GM12878 (cell line): ENCODE results near the gene TAF13. TPM values are rescaled to one million over a fixed set of nuclear protein-coding genes. Genes with fewer than 3 reads are reported as not detected.

ENCODE experiments used
- ATAC-seq: fragments of 200-7000 bp; cut with Tn5 transposase; 3 replicates; pipeline ENCODE4 v1.9.1; 2020; ENCODE audit warnings: mild to moderate bottlenecking, moderate library complexity
- BruUV-seq: library from RNA; stranded (reverse); fragments of 400-500 nt; replicated peaks from 2 replicates; lab custom pipeline; 2021; lab: Mats Ljungman, UMichigan
- CTCF ChIA-PET: fragments of 300-600 bp; sonication (Branson Sonifier 250); formaldehyde crosslinking; extraction: SDS; loops from one replicate; lab custom pipeline; 2021; ENCODE audit warnings: inconsistent platforms; lab: Yijun Ruan, JAX
- POLR2A ChIA-PET: fragments of 350-600 bp; formaldehyde crosslinking; extraction: SDS; loops from one replicate; lab custom pipeline; 2021; ENCODE audit warnings: inconsistent platforms; lab: Charles Lee
- RAD21 ChIA-PET: fragments of 300-600 bp; sonication (Branson Sonifier 250); formaldehyde crosslinking; loops from one replicate; lab custom pipeline; 2023; ENCODE audit warnings: antibody characterized with exemption; ENCODE audit not compliant: unreplicated experiment; lab: Charles Lee
- SMC1A ChIA-PET: fragments of 300-600 bp; sonication (Branson Sonifier 250); formaldehyde crosslinking; loops from one replicate; lab custom pipeline; 2023; ENCODE audit not compliant: unreplicated experiment, uncharacterized antibody; lab: Charles Lee
- DNase-seq: peaks from one replicate; pipeline ENCODE4 v3.0.0-alpha.2; 2011; ENCODE audit warnings: low read depth, low spot score
- FAIRE-seq: peaks from 3 replicates; lab custom pipeline; 2011; peaks lifted over from hg19 to GRCh38; lab: Jason Lieb, UNC
- H2AFZ ChIP-seq: 2 replicates; pipeline ENCODE4 v1.6.0; 2011; ENCODE audit warnings: low read depth, low read length, control low read depth; ENCODE audit not compliant: control insufficient read depth
- H3K27ac ChIP-seq: 2 replicates; pipeline ENCODE4 v1.5.1; 2011; ENCODE audit warnings: control low read depth; ENCODE audit not compliant: control insufficient read depth, insufficient read depth
- H3K27me3 ChIP-seq, 2 experiments: replicated peaks in 1 of 2; 2 replicates each; pipeline versions ENCODE4 v1.6.0 to v1.6.1; 2011; ENCODE audit warnings: low read length in 1 of 2; ENCODE audit not compliant: control insufficient read depth in 2 of 2, insufficient read depth in 2 of 2
- H3K36me3 ChIP-seq, 2 experiments: 2 replicates each; pipeline ENCODE4 v1.5.1; 2011; ENCODE audit warnings: low read length in 1 of 2; ENCODE audit not compliant: control insufficient read depth in 2 of 2, insufficient read depth in 2 of 2
- H3K4me1 ChIP-seq: 2 replicates; pipeline ENCODE4 v1.6.1; 2011; ENCODE audit warnings: mild to moderate bottlenecking, low read length, moderate library complexity, mixed read lengths; ENCODE audit not compliant: control insufficient read depth, insufficient read depth
- H3K4me2 ChIP-seq: 2 replicates; pipeline ENCODE4 v1.6.0; 2011; ENCODE audit warnings: control low read depth; ENCODE audit not compliant: control insufficient read depth, insufficient read depth
- H3K4me3 ChIP-seq: fragments of 200-600 bp; sonication (generic); 2 replicates; pipeline ENCODE4 v1.5.1; 2016
- H3K79me2 ChIP-seq: 2 replicates; pipeline ENCODE4 v1.6.0; 2011; ENCODE audit warnings: low read length; ENCODE audit not compliant: control insufficient read depth, insufficient read depth
- H3K9ac ChIP-seq: 2 replicates; pipeline ENCODE4 v1.8.0; 2011; ENCODE audit warnings: low read length, control low read depth, mixed read lengths; ENCODE audit not compliant: control insufficient read depth, insufficient read depth
- H3K9me3 ChIP-seq: replicated peaks from 3 replicates; pipeline ENCODE4 v1.5.1; 2011; ENCODE audit warnings: mild to moderate bottlenecking, low read length; ENCODE audit not compliant: control insufficient read depth, insufficient read depth
- H4K20me1 ChIP-seq: 2 replicates; pipeline ENCODE4 v1.6.0; 2011; ENCODE audit not compliant: control insufficient read depth, insufficient read depth
- EED ChIP-seq: sonication (generic); IDR thresholded peaks from 2 replicates; pipeline ENCODE4 v1.6.1; 2016; ENCODE audit warnings: antibody characterized with exemption, low read depth
- ETV6 ChIP-seq, 2 experiments: fragments of 450-650 bp in 1 of 2; IDR thresholded peaks in 1 of 2; conservative IDR thresholded peaks in 1 of 2; 2 replicates each; pipeline ENCODE4 v1.6.1; 2014; ENCODE audit warnings: antibody characterized with exemption in 1 of 2, borderline replicate concordance in 1 of 2, low read depth in 1 of 2, mild to moderate bottlenecking in 1 of 2, moderate library complexity in 1 of 2
- HDGF ChIP-seq: fragments of 450-650 bp; IDR thresholded peaks from 2 replicates; pipeline ENCODE4 v1.6.1; 2016; ENCODE audit warnings: antibody characterized with exemption
- IRF4 ChIP-seq: IDR thresholded peaks from 2 replicates; pipeline ENCODE4 v1.6.1; 2011; ENCODE audit warnings: low read depth, low read length
- MEF2A ChIP-seq: IDR thresholded peaks from 2 replicates; pipeline ENCODE4 v1.6.1; 2011; ENCODE audit warnings: low read depth, mild to moderate bottlenecking, low read length, moderate library complexity; ENCODE audit not compliant: insufficient read depth
- NR2F1 ChIP-seq: fragments of 450-650 bp; conservative IDR thresholded peaks from 2 replicates; pipeline ENCODE4 v1.6.1; 2017; ENCODE audit warnings: mild to moderate bottlenecking
- SMAD1 ChIP-seq: fragments of 450-650 bp; IDR thresholded peaks from 2 replicates; pipeline ENCODE4 v1.6.1; 2018; ENCODE audit warnings: mild to moderate bottlenecking, low read depth; ENCODE audit not compliant: partially characterized antibody
- SMAD5 ChIP-seq: IDR thresholded peaks from 2 replicates; pipeline ENCODE4 v1.6.1; 2016; ENCODE audit warnings: antibody characterized with exemption, low read depth
- SP1 ChIP-seq: IDR thresholded peaks from one replicate; pipeline ENCODE4 v1.6.1; 2011; ENCODE audit warnings: low read depth, low read length
- SREBF2 ChIP-seq: IDR thresholded peaks from 2 replicates; pipeline ENCODE4 v1.6.1; 2012; ENCODE audit warnings: mild to moderate bottlenecking, low read length
- STAT1 ChIP-seq: fragments of 450-650 bp; conservative IDR thresholded peaks from 2 replicates; pipeline ENCODE4 v1.6.1; 2014; ENCODE audit warnings: antibody characterized with exemption, mild to moderate bottlenecking
- SUZ12 ChIP-seq: fragments of 200-600 bp; sonication (generic); IDR thresholded peaks from one replicate; pipeline ENCODE4 v1.6.1; 2018; ENCODE audit warnings: antibody characterized with exemption, mild to moderate bottlenecking; ENCODE audit not compliant: unreplicated experiment
- WGBS: methylation state at CpG from one replicate; pipeline ENCODE4 v1.1.6; 2016; ENCODE audit warnings: low lambda C conversion rate; ENCODE audit not compliant: insufficient replicate concordance, insufficient coverage; ENCODE audit errors: missing lambda C conversion rate; 5-methylcytosine and 5-hydroxymethylcytosine counted together
- in situ Hi-C: fragments of 300-500 bp; cut with MboI; formaldehyde crosslinking; loops from 9 replicates; pipeline ENCODE4 v1.14.3; 2018; ENCODE audit warnings: mixed read lengths
- intact Hi-C: fragments of 100-400 bp; cut with micrococcal nuclease; formaldehyde crosslinking; loops from one replicate; pipeline ENCODE4 v1.14.2; 2022; ENCODE audit not compliant: unreplicated experiment
- polyA plus RNA-seq, 11 experiments: library from polyadenylated mRNA; depleted of rRNA in 4 of 11; unstranded in 6 of 11; stranded (reverse) in 5 of 11; fragments of >200 nt; fragmentation: Nextera tagmentation in 4 of 11; fragmentation: Illumina TruSeq in 1 of 11; extraction: Ambion mirVana in 4 of 11; extraction: Trizol in 1 of 11; gene quantifications; 1 replicate in 1 of 11; 2 replicates in 10 of 11; pipeline versions ENCODE4 v1.2.1 to v1.2.3, GENCODE V29; 2011 to 2016; ENCODE audit warnings: inconsistent platforms in 2 of 11, missing spikeins in 2 of 11, low read depth in 1 of 11
- total RNA-seq, 4 experiments: library from RNA; depleted of rRNA in 3 of 4; stranded (reverse); fragments of >200 nt in 3 of 4; fragmentation: Illumina TruSeq in 1 of 4; extraction: Trizol in 1 of 4; gene quantifications; 2 replicates each; pipeline versions ENCODE4 v1.2.1 to v1.2.3, GENCODE V29; 2013 to 2021
- TF ChIP-seq, protein P1 (sequence below): fragments of 450-650 bp; IDR thresholded peaks from 2 replicates; pipeline ENCODE4 v1.6.1; 2018; ENCODE audit warnings: mild to moderate bottlenecking, low read depth, moderate library complexity; ENCODE audit not compliant: partially characterized antibody
- TF ChIP-seq, protein P2 (sequence below): IDR thresholded peaks from 2 replicates; pipeline ENCODE4 v1.6.1; 2012; ENCODE audit warnings: low read depth, low read length, improper control_type of control experiment

The TAF13 gene
- total and polyA plus RNA-seq, 10 of the 15 experiments (the other 5 are each of a cell fraction or from before 2014, with no cell fraction given), result 8.1 to 30.6 (median 18.0) TPM

GRCh38 chr1:109069294-109069693 lies 6.5 kb downstream of the TAF13 start:
- TF ChIP-seq MEF2A (no peak), STAT1 (no peak), SUZ12 (no peak)
- TF ChIP-seq, all 136 proteins: peak for 0
- ChIA-PET POLR2A (no interaction called here), RAD21 (no interaction called here), CTCF (interaction anchor here (0.7 to 2.3 kb wide), 3 partner anchors 30 to 423 kb away, joined by 3 to 8 read pairs (median 5); a partner anchor contains a TSS), SMC1A (no interaction called here)
- DNase-seq (no peak), ATAC-seq (no peak), FAIRE-seq (no peak)
- no peaks in the 10 kb centered on the region for H4K20me1 ChIP-seq
- H3K27me3 ChIP-seq, result no peaks in the 10 kb centered on the region
- WGBS, result 100% methylated on average over 1 of the region's 1 CpG
- intact Hi-C loops (no loop called here), in situ Hi-C loops (no loop called here)
- H3K27ac ChIP-seq, result no peak overlapping the region
- BruUV-seq, result no TSS peak
- no peak overlapping the region for H3K4me2 ChIP-seq
- no peaks in the 10 kb centered on the region for H3K9me3 ChIP-seq
- H3K4me1 ChIP-seq, result no peaks in the 10 kb centered on the region
- H3K36me3 ChIP-seq, result peaks cover 0 to 6% of the 10 kb centered on the region in 2 experiments; a peak in 1 of 4 replicates
- H3K4me3 ChIP-seq, result no peak overlapping the region
- H3K79me2 ChIP-seq, result no peaks in the 10 kb centered on the region
- no peak overlapping the region for H2AFZ ChIP-seq
- H3K9ac ChIP-seq, result no peak overlapping the region

DNA sequence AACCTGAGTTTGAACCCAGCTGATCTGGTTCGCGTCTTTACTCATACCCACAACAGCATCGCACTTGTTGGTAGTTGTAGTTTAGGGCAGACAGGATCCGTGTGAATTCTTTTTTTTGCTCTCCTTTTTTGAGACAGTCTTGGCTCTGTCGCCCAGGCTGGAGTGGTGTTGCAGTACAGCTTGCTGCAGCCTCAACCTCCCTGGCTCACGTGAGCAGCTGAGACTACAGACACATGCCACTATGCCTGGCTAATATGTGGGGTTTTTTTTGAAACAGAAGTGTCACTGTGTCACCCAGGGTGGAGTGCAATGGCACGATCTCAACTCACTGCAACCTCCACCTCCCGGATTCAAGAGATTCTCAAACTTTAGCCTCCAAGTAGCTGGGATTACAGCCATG lies 7.9 kb downstream of the TAF13 start:
- Histone ChIP-seq H3K4me1 (no peaks in the 10 kb centered on the region), H3K9ac (no peak overlapping the region)
- TF ChIP-seq SMAD1 (no peak), STAT1 (no peak), SP1 (no peak), SREBF2 (no peak), HDGF (no peak), IRF4 (no peak), SMAD5 (no peak), EED (no peak), ETV6 (conservative IDR thresholded peaks at IDR 0.05 in 1 of 2, IDR thresholded peaks at IDR 0.05 in 1 of 2; ENCODE audit: borderline replicate concordance in 1 of 2, low read depth in 1 of 2) (no peak), NR2F1 (no peak)
- TF ChIP-seq, protein P1, sequence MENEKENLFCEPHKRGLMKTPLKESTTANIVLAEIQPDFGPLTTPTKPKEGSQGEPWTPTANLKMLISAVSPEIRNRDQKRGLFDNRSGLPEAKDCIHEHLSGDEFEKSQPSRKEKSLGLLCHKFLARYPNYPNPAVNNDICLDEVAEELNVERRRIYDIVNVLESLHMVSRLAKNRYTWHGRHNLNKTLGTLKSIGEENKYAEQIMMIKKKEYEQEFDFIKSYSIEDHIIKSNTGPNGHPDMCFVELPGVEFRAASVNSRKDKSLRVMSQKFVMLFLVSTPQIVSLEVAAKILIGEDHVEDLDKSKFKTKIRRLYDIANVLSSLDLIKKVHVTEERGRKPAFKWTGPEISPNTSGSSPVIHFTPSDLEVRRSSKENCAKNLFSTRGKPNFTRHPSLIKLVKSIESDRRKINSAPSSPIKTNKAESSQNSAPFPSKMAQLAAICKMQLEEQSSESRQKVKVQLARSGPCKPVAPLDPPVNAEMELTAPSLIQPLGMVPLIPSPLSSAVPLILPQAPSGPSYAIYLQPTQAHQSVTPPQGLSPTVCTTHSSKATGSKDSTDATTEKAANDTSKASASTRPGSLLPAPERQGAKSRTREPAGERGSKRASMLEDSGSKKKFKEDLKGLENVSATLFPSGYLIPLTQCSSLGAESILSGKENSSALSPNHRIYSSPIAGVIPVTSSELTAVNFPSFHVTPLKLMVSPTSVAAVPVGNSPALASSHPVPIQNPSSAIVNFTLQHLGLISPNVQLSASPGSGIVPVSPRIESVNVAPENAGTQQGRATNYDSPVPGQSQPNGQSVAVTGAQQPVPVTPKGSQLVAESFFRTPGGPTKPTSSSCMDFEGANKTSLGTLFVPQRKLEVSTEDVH, result no peak
- TF ChIP-seq, protein P2, sequence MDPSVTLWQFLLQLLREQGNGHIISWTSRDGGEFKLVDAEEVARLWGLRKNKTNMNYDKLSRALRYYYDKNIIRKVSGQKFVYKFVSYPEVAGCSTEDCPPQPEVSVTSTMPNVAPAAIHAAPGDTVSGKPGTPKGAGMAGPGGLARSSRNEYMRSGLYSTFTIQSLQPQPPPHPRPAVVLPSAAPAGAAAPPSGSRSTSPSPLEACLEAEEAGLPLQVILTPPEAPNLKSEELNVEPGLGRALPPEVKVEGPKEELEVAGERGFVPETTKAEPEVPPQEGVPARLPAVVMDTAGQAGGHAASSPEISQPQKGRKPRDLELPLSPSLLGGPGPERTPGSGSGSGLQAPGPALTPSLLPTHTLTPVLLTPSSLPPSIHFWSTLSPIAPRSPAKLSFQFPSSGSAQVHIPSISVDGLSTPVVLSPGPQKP, result no peak

More for the DNA sequence above, 7.9 kb downstream of the TAF13 start:
- no peak for DNase-seq
- Histone ChIP-seq H3K36me3 (peaks cover 0 to 5% of the 10 kb centered on the region in 2 experiments; a peak in 1 of 4 replicates), H3K27ac (no peak overlapping the region), H3K79me2 (no peaks in the 10 kb centered on the region), H3K9me3 (no peaks in the 10 kb centered on the region), H2AFZ (no peak overlapping the region), H4K20me1 (no peaks in the 10 kb centered on the region), H3K4me3 (no peak overlapping the region), H3K4me2 (no peak overlapping the region), H3K27me3 (no peaks in the 10 kb centered on the region)
- CTCF ChIA-PET, result interaction anchor here (0.6 to 2.3 kb wide), 4 partner anchors 15 to 377 kb away, joined by 3 to 8 read pairs (median 4); a partner anchor contains a TSS
- no peak for FAIRE-seq
- RAD21 ChIA-PET, result no interaction called here
- intact Hi-C loops, result no loop called here
- WGBS, result 72% methylated on average over 8 of the region's 8 CpGs
- no peak for ATAC-seq
- POLR2A ChIA-PET, result interaction anchor here (0.6 to 1.2 kb wide), 2 partner anchors 10 to 63 kb away, joined by 3 to 5 read pairs; no protein-coding TSS in a partner anchor
- in situ Hi-C loops, result no loop called here
- SMC1A ChIA-PET, result no interaction called here
- no TSS peak for BruUV-seq
